AG04449 (cell line): Measurements from ENCODE around the gene PODN.

Experiments used
- CTCF ChIA-PET: fragments of 350-600 bp; formaldehyde crosslinking; extraction: SDS; loops from one replicate; lab custom pipeline; 2021; ENCODE audit warnings: antibody characterized with exemption; lab: Yijun Ruan, JAX
- POLR2A ChIA-PET: fragments of 400-600, 350-600 bp; formaldehyde crosslinking; extraction: SDS; loops from one replicate; lab custom pipeline; 2020; ENCODE audit warnings: antibody characterized with exemption, inconsistent platforms; lab: Yijun Ruan, JAX
- DNase-seq: peaks from one replicate; pipeline ENCODE4 v3.0.0-alpha.2; 2010; ENCODE audit warnings: low read depth, low spot score
- H3K4me3 ChIP-seq: 2 replicates; pipeline ENCODE4 v1.5.1; 2011; ENCODE audit warnings: low read depth, mild to moderate bottlenecking, control low read depth, low read length
- TF ChIP-seq, protein P1 (sequence below): IDR thresholded peaks from one replicate; pipeline ENCODE4 v1.5.1; 2011; ENCODE audit warnings: mild to moderate bottlenecking, moderate library complexity, low read length, control low read depth, inconsistent platforms; ENCODE audit not compliant: insufficient read depth; ENCODE audit errors: missing control alignments

The PODN gene

GRCh38 chr1:53112861-53113260 lies 50.8 kb downstream of the PODN start:
- ChIA-PET POLR2A (no interaction called here), CTCF (interaction anchor here (1.0 kb wide), 2 partner anchors 11 to 74 kb away, joined by 3 read pairs; no protein-coding TSS in a partner anchor)
- no peak overlapping the region for H3K4me3 ChIP-seq
- DNase-seq: no peak
- TF ChIP-seq, protein P1, sequence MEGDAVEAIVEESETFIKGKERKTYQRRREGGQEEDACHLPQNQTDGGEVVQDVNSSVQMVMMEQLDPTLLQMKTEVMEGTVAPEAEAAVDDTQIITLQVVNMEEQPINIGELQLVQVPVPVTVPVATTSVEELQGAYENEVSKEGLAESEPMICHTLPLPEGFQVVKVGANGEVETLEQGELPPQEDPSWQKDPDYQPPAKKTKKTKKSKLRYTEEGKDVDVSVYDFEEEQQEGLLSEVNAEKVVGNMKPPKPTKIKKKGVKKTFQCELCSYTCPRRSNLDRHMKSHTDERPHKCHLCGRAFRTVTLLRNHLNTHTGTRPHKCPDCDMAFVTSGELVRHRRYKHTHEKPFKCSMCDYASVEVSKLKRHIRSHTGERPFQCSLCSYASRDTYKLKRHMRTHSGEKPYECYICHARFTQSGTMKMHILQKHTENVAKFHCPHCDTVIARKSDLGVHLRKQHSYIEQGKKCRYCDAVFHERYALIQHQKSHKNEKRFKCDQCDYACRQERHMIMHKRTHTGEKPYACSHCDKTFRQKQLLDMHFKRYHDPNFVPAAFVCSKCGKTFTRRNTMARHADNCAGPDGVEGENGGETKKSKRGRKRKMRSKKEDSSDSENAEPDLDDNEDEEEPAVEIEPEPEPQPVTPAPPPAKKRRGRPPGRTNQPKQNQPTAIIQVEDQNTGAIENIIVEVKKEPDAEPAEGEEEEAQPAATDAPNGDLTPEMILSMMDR: no peak

DNA sequence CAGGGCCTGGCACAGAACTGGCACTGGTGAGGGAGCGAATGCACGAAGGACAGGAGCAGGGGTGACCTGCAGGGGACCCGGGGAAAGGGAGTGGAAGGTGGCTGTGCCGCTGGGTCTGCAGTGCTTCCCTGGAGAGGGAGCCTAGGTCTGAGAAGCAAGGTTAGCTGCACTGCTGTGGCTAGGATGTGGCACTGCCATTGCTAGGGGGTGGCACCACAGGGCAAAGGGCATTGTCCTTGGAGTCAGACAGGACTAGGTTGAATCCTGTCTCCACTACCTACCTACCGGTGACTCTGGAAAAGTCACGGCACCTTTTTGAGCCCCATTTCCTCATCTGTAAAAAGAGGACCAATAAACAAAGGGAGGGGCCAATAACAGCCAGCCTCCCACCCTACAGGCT lies 52.1 kb downstream of the PODN start:
- TF ChIP-seq, protein P1: no peak
- POLR2A ChIA-PET: no interaction called here
- CTCF ChIA-PET: interaction anchor here (0.8 to 1.1 kb wide), 4 partner anchors 10 to 73 kb away, joined by 3 read pairs; no protein-coding TSS in a partner anchor
- H3K4me3 ChIP-seq: no peak overlapping the region
- DNase-seq: no peak

- CTCF ChIA-PET: interaction anchor here (0.8 to 1.1 kb wide), 2 partner anchors 21 to 72 kb away, joined by 3 read pairs; no protein-coding TSS in a partner anchor
- DNase-seq: no peak
- H3K4me3 ChIP-seq: no peak overlapping the region
- TF ChIP-seq, protein P1: no peak
- POLR2A ChIA-PET: no interaction called here
Observed at GRCh38 chr1:53114581-53115400, 52.8 kb downstream of the PODN start.

- no peak overlapping the region for H3K4me3 ChIP-seq
- no peak for DNase-seq
- TF ChIP-seq, protein P1: no peak
- CTCF ChIA-PET: interaction anchor here (0.8 to 1.1 kb wide), 2 partner anchors 22 to 71 kb away, joined by 3 read pairs; no protein-coding TSS in a partner anchor
- POLR2A ChIA-PET: no interaction called here
Observed at GRCh38 chr1:53115403-53116306, 53.6 kb downstream of the PODN start.

DNA sequence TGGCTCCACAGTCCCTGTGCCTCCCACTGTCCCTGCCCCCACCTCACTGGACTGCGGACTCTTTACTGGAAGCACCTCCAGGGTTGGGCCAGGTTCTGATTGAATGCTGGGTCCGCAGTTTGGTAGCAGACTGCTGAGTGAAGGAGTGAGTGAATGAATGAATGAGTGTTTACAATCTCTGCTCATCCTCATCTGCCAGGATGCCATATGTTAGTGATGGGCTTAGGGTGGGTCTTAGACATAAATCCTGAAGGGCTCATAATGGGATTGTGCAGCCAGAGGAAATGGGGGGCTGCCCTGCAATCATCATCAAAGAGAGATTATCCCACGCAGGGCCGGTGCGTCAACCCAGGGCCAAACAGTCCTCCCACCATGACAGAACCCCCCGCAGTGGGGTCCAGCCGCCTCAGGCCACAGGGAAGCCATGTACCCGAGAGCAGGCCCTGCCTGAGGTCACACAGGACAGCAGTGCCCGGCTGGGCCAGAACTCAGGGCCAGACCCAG lies 54.3 kb downstream of the PODN start:
- CTCF ChIA-PET: no interaction called here
- H3K4me3 ChIP-seq: no peak overlapping the region
- TF ChIP-seq, protein P1: no peak
- no peak for DNase-seq
- POLR2A ChIA-PET: no interaction called here
